Measurements from ENCODE around the gene ALG8. TPM values are rescaled to one million over a fixed set of nuclear protein-coding genes. Genes with fewer than 3 reads are reported as not detected.
A peak's percentile ranks its signal among the peaks of the same experiment; 100 is the strongest.

The ALG8 gene
- polyA plus RNA-seq, 3 donors = 15.6 to 41.7 (median 40.6) TPM

DNA sequence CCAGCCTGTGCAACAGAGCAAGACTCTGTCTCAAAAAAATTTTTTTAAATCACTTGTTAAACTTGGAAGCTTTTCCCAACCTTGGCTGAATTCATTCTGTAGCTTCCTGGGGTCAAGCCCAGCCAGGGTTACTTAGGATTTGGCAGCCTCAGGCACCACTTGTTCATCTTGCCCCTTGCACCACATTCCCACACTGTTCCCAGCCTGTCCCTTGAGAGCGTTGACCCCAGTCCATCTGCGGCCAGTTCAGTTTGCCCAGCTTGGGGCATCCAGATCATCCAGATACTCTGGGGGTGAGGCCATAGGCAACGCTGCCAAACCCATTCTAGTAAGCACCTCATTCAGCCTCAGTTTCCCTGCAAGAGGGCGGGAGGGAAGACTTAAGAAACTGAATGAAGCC, 84.5 kb downstream of the ALG8 start:
- no peak overlapping the region for H3K4me3 Mint-ChIP-seq
- H3K79me2 ChIP-seq (ENCODE audit: insufficient read depth, low read length) = no peaks in the 10 kb centered on the region
- WGBS (ENCODE audit: insufficient coverage) = 95% methylated on average over 4 of the region's 4 CpGs
- no peak overlapping the region for H3K9ac ChIP-seq (ENCODE audit: insufficient read depth, low read length, poor library complexity, severe bottlenecking)
- H3K4me3 ChIP-seq (replicated peaks in 1 of 3; ENCODE audit: low read depth in 2 of 3, low read length in 3 of 3) = no peak overlapping the region
- no peaks in the 10 kb centered on the region for H4K20me1 ChIP-seq (ENCODE audit: insufficient read depth, low read length)
- intact Hi-C loops (cut with micrococcal nuclease) = no loop called here
- H3K36me3 Mint-ChIP-seq = peaks cover 0 to 3% of the 10 kb centered on the region in 2 donors
- no peak overlapping the region for H2AFZ ChIP-seq (ENCODE audit: insufficient read depth, low read depth, low read length, poor library complexity, severe bottlenecking)
- H3K27ac ChIP-seq (ENCODE audit: low read depth in 1 of 2, low read length in 2 of 2) = no peak overlapping the region
- no peak overlapping the region for H3K4me2 ChIP-seq (replicated peaks; ENCODE audit: extremely low read depth, low read length, poor library complexity, severe bottlenecking)
- H3K27me3 Mint-ChIP-seq (ENCODE audit: low read depth in 3 of 3) = no peaks in the 10 kb centered on the region
- H3K4me1 Mint-ChIP-seq = peaks cover 5% of the 10 kb centered on the region
- no peak for DNase-seq
- TF ChIP-seq, protein P1, sequence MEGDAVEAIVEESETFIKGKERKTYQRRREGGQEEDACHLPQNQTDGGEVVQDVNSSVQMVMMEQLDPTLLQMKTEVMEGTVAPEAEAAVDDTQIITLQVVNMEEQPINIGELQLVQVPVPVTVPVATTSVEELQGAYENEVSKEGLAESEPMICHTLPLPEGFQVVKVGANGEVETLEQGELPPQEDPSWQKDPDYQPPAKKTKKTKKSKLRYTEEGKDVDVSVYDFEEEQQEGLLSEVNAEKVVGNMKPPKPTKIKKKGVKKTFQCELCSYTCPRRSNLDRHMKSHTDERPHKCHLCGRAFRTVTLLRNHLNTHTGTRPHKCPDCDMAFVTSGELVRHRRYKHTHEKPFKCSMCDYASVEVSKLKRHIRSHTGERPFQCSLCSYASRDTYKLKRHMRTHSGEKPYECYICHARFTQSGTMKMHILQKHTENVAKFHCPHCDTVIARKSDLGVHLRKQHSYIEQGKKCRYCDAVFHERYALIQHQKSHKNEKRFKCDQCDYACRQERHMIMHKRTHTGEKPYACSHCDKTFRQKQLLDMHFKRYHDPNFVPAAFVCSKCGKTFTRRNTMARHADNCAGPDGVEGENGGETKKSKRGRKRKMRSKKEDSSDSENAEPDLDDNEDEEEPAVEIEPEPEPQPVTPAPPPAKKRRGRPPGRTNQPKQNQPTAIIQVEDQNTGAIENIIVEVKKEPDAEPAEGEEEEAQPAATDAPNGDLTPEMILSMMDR (IDR thresholded peaks at IDR 0.05) = no peak
- no peaks in the 10 kb centered on the region for H3K27me3 ChIP-seq (ENCODE audit: control insufficient read depth in 2 of 2, insufficient read depth in 2 of 2, low read length in 2 of 2)
- no peaks in the 10 kb centered on the region for H3K36me3 ChIP-seq (replicated peaks in 1 of 2; ENCODE audit: control insufficient read depth in 1 of 2, insufficient read depth in 2 of 2, low read length in 2 of 2)
- H3K9me3 ChIP-seq (replicated peaks in 1 of 2; ENCODE audit: control insufficient read depth in 1 of 2, insufficient read depth in 1 of 2, low read length in 2 of 2) = no peaks in the 10 kb centered on the region
- no peaks in the 10 kb centered on the region for H3K9me3 Mint-ChIP-seq
- H3K27ac Mint-ChIP-seq = no peak overlapping the region
- no peaks in the 10 kb centered on the region for H3K4me1 ChIP-seq (ENCODE audit: control insufficient read depth in 1 of 2, insufficient read depth in 2 of 2, low read length in 2 of 2)

DNA sequence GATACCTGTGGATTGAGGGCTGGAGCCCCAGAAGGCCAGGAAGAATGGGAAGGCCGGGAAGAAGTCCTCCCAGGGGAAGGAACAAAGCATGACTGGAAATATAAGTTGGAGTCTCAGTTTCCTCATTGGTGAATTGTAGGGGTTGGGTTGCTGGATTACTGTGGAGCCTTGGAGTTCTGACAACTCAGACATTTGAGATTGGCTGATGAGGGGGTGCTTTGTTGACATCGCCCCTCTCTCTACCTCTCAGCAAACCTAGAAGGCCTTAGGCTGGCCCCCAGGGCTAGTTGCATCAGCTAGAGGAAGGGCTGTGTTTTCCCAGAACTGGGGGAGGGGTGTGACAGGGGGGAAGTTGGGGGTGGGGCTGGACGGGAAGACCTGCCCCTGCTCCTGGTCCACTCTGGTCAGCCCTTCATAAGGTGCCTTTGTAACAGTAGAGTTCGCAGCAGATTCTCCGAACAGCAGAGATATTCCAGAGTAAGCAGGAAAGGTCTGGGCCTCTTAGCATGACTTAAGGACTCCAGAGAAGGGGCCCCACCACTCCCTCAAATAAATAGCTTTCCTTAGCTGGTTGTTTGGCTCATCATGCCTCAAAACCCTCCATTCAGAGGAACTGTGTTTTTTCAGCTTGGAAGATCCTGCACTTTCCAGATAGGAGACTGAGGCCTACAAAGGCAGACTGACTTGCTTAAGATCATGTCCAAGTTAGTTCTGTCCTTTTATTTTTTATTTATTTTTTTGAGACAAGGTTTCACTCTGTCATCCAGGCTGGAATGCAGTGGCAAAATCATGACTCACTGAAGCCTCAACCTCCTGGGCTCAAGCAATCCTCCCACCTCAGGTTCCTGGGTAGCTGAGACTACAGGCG, 88.2 kb downstream of the ALG8 start:
- H3K36me3 Mint-ChIP-seq = no peaks in the 10 kb centered on the region
- 67% methylated on average over 3 of the region's 6 CpGs for WGBS (ENCODE audit: insufficient coverage)
- no peak overlapping the region for H3K4me3 ChIP-seq (replicated peaks in 1 of 3; ENCODE audit: low read depth in 2 of 3, low read length in 3 of 3)
- no peaks in the 10 kb centered on the region for H3K79me2 ChIP-seq (ENCODE audit: insufficient read depth, low read length)
- H3K9me3 Mint-ChIP-seq = no peaks in the 10 kb centered on the region
- H3K27ac Mint-ChIP-seq = peak overlapping the region in 2 of 7 donors; percentile 54 to 82
- no peaks in the 10 kb centered on the region for H3K27me3 ChIP-seq (ENCODE audit: control insufficient read depth in 2 of 2, insufficient read depth in 2 of 2, low read length in 2 of 2)
- intact Hi-C loops (cut with micrococcal nuclease) = no loop called here
- no peak overlapping the region for H3K27ac ChIP-seq (ENCODE audit: low read depth in 1 of 2, low read length in 2 of 2)
- no peaks in the 10 kb centered on the region for H3K9me3 ChIP-seq (replicated peaks in 1 of 2; ENCODE audit: control insufficient read depth in 1 of 2, insufficient read depth in 1 of 2, low read length in 2 of 2)
- no peak for DNase-seq
- no peaks in the 10 kb centered on the region for H3K36me3 ChIP-seq (replicated peaks in 1 of 2; ENCODE audit: control insufficient read depth in 1 of 2, insufficient read depth in 2 of 2, low read length in 2 of 2)
- H3K4me1 Mint-ChIP-seq = peaks cover 8% of the 10 kb centered on the region
- TF ChIP-seq, protein P1 (IDR thresholded peaks at IDR 0.05) = no peak
- H3K4me1 ChIP-seq (ENCODE audit: control insufficient read depth in 1 of 2, insufficient read depth in 2 of 2, low read length in 2 of 2) = peaks cover 2% of the 10 kb centered on the region in 2 donors
- H4K20me1 ChIP-seq (ENCODE audit: insufficient read depth, low read length) = no peaks in the 10 kb centered on the region
- H2AFZ ChIP-seq (ENCODE audit: insufficient read depth, low read depth, low read length, poor library complexity, severe bottlenecking) = no peak overlapping the region
- no peak overlapping the region for H3K4me3 Mint-ChIP-seq
- no peak overlapping the region for H3K4me2 ChIP-seq (replicated peaks; ENCODE audit: extremely low read depth, low read length, poor library complexity, severe bottlenecking)
- H3K27me3 Mint-ChIP-seq (ENCODE audit: low read depth in 3 of 3) = no peaks in the 10 kb centered on the region
- no peak overlapping the region for H3K9ac ChIP-seq (ENCODE audit: insufficient read depth, low read length, poor library complexity, severe bottlenecking)

Small RNAs within 50 kb of the gene (small RNA-seq; reads per million reads assigned to genes)
- not detected for gene RNU6-126P (ENCODE audit: insufficient read length, low read depth)

Other genes with a start within 250 kb of the ALG8 start
- gene INTS4, start 145.0 kb downstream of the ALG8 start, polyA plus RNA-seq = 10 to 100 TPM; 23.5 to 41.7 (median 29.0) TPM
- under 1 TPM; 0.14 to 0.33 (median 0.23) TPM for gene KCTD14, start 116.3 kb downstream of the ALG8 start, polyA plus RNA-seq
- gene THRSP, start 75.8 kb downstream of the ALG8 start, polyA plus RNA-seq = not detected
- 100 to 1,000 TPM in 2 of 3 donors, 10 to 100 TPM in 1; 47.7 to 219 (median 209) TPM for gene NDUFC2, start 59.8 kb downstream of the ALG8 start, polyA plus RNA-seq
- 1 to 10 TPM; 3.2 to 9.2 (median 5.2) TPM for gene KCTD21, start 49.0 kb upstream of the ALG8 start, polyA plus RNA-seq
- gene USP35, start 49.3 kb upstream of the ALG8 start, polyA plus RNA-seq = 1 to 10 TPM in 1 of 3 donors, under 1 TPM in 2; 0.42 to 7.6 (median 0.63) TPM